IMR-90 (cell line): ENCODE results near the gene PARP6. TPM values are rescaled to one million over a fixed set of nuclear protein-coding genes. Genes with fewer than 3 reads are reported as not detected.

Experiments used
- ATAC-seq: fragments of 200-7000 bp; cut with Tn5 transposase; 2 replicates; pipeline ENCODE4 v1.9.1; 2020; ENCODE audit warnings: low read depth, mild to moderate bottlenecking, moderate library complexity
- BruUV-seq: library from RNA; stranded (reverse); fragments of 400-500 nt; replicated peaks from 2 replicates; lab custom pipeline; 2021; lab: Mats Ljungman, UMichigan
- CTCF ChIA-PET: fragments of 300-600 bp; formaldehyde crosslinking; extraction: SDS; loops from one replicate; lab custom pipeline; 2021; ENCODE audit warnings: antibody characterized with exemption; lab: Yijun Ruan, JAX
- POLR2A ChIA-PET: fragments of 300-600 bp; sonication (Branson Sonifier 250); formaldehyde crosslinking; loops from one replicate; lab custom pipeline; 2022; ENCODE audit warnings: antibody characterized with exemption; ENCODE audit not compliant: unreplicated experiment; lab: Charles Lee
- DNase-seq: peaks from one replicate; pipeline ENCODE4 v3.0.0; 2013
- H2AFZ ChIP-seq: replicated peaks from 2 replicates; pipeline ENCODE3; 2013; ENCODE audit warnings: low read length, mild to moderate bottlenecking; ENCODE audit not compliant: poor library complexity
- H2AK5ac ChIP-seq: 2 replicates; pipeline ENCODE4 v1.6.1; 2013; ENCODE audit warnings: low read depth, low read length, inconsistent platforms
- H2AK9ac ChIP-seq: replicated peaks from 2 replicates; pipeline ENCODE3; 2013; ENCODE audit warnings: mild to moderate bottlenecking, low read depth, low read length, moderate library complexity; ENCODE audit not compliant: poor library complexity
- H2BK120ac ChIP-seq: 2 replicates; pipeline ENCODE4 v1.6.1; 2013; ENCODE audit warnings: low read depth, low read length, inconsistent platforms
- H2BK15ac ChIP-seq: 3 replicates; pipeline ENCODE4 v1.6.1; 2013; ENCODE audit warnings: low read depth, low read length, inconsistent platforms
- H2BK20ac ChIP-seq: 2 replicates; pipeline ENCODE4 v1.6.1; 2013; ENCODE audit warnings: low read depth, mild to moderate bottlenecking, inconsistent platforms, low read length, moderate library complexity
- H2BK5ac ChIP-seq: 2 replicates; pipeline ENCODE4 v1.6.1; 2013; ENCODE audit warnings: mild to moderate bottlenecking, low read depth, low read length, inconsistent platforms; ENCODE audit not compliant: poor library complexity, severe bottlenecking
- H3K14ac ChIP-seq: replicated peaks from 2 replicates; pipeline ENCODE4 v1.6.1; 2013; ENCODE audit warnings: low read depth, low read length, inconsistent platforms
- H3K18ac ChIP-seq: 2 replicates; pipeline ENCODE4 v1.6.1; 2013; ENCODE audit warnings: low read depth, low read length, control low read depth
- H3K23ac ChIP-seq: 2 replicates; pipeline ENCODE4 v1.6.1; 2013; ENCODE audit warnings: low read depth, low read length, inconsistent platforms
- H3K27ac ChIP-seq: 2 replicates; pipeline ENCODE4 v1.5.1; 2013; ENCODE audit warnings: mild to moderate bottlenecking, control low read depth, low read length; ENCODE audit not compliant: insufficient read depth
- H3K27me3 ChIP-seq: 2 replicates; pipeline ENCODE4 v1.6.1; 2013; ENCODE audit warnings: low read length; ENCODE audit not compliant: control insufficient read depth, insufficient read depth
- H3K36me3 ChIP-seq: 2 replicates; pipeline ENCODE4 v1.6.1; 2013; ENCODE audit warnings: low read length, mixed read lengths; ENCODE audit not compliant: control insufficient read depth, insufficient read depth
- H3K4ac ChIP-seq: 2 replicates; pipeline ENCODE4 v1.6.1; 2013; ENCODE audit warnings: low read depth, low read length, inconsistent platforms
- H3K4me1 ChIP-seq: 2 replicates; pipeline ENCODE4 v1.6.1; 2013; ENCODE audit warnings: low read length, mixed read lengths; ENCODE audit not compliant: control insufficient read depth, insufficient read depth
- H3K4me2 ChIP-seq: 2 replicates; pipeline ENCODE4 v1.6.1; 2013; ENCODE audit warnings: low read depth, mild to moderate bottlenecking, control low read depth, low read length, moderate library complexity
- H3K4me3 ChIP-seq: 2 replicates; pipeline ENCODE4 v1.5.1; 2013; ENCODE audit warnings: low read depth, mild to moderate bottlenecking, control low read depth, low read length, moderate library complexity; ENCODE audit not compliant: insufficient read depth
- H3K56ac ChIP-seq: 2 replicates; pipeline ENCODE4 v1.6.1; 2013; ENCODE audit warnings: low read length, inconsistent platforms; ENCODE audit not compliant: insufficient read depth; ENCODE audit errors: extremely low read depth
- H3K79me1 ChIP-seq, 2 experiments: 2 replicates each; pipeline ENCODE4 v1.6.1; 2013; ENCODE audit warnings: low read length in 2 of 2, inconsistent platforms in 1 of 2, low read depth in 1 of 2
- H3K9ac ChIP-seq: 2 replicates; pipeline ENCODE4 v1.6.1; 2013; ENCODE audit warnings: low read depth, low read length, control low read depth
- H3K9me1 ChIP-seq: 2 replicates; pipeline ENCODE4 v1.6.1; 2013; ENCODE audit warnings: low read length, inconsistent platforms; ENCODE audit not compliant: insufficient read depth
- H3K9me3 ChIP-seq: 2 replicates; pipeline ENCODE4 v1.6.1; 2013; ENCODE audit warnings: low read length; ENCODE audit not compliant: control insufficient read depth, insufficient read depth
- H4K20me1 ChIP-seq: 2 replicates; pipeline ENCODE4 v1.6.1; 2013; ENCODE audit warnings: low read length, inconsistent platforms; ENCODE audit not compliant: insufficient read depth
- H4K5ac ChIP-seq: 2 replicates; pipeline ENCODE4 v1.6.1; 2013; ENCODE audit warnings: mild to moderate bottlenecking, low read depth, low read length, control low read depth
- H4K8ac ChIP-seq, 2 experiments: 2 replicates each; pipeline ENCODE4 v1.6.1; 2013; ENCODE audit warnings: low read depth in 2 of 2, low read length in 2 of 2, control low read depth in 1 of 2, inconsistent platforms in 1 of 2
- H4K91ac ChIP-seq: 2 replicates; pipeline ENCODE4 v1.6.1; 2013; ENCODE audit warnings: low read depth, low read length, inconsistent platforms; ENCODE audit not compliant: insufficient read depth
- BHLHE40 ChIP-seq: fragments of 150-350 bp; IDR thresholded peaks from 2 replicates; pipeline ENCODE4 v1.6.1; 2016; ENCODE audit warnings: mild to moderate bottlenecking, low read depth, low read length
- CHD1 ChIP-seq: IDR thresholded peaks from 2 replicates; pipeline ENCODE4 v1.6.1; 2012; ENCODE audit warnings: low read depth, low read length, improper control_type of control experiment
- CTCF ChIP-seq: conservative IDR thresholded peaks from 2 replicates; pipeline ENCODE4 v1.5.1; 2012; ENCODE audit warnings: mild to moderate bottlenecking, low read depth, low read length, improper control_type of control experiment
- ELK1 ChIP-seq: fragments of 150-350 bp; IDR thresholded peaks from 2 replicates; pipeline ENCODE4 v1.6.1; 2016; ENCODE audit warnings: low read depth, mild to moderate bottlenecking, low read length, moderate library complexity, borderline replicate concordance
- FOS ChIP-seq: fragments of 150-350 bp; IDR thresholded peaks from 2 replicates; pipeline ENCODE4 v1.6.1; 2016; ENCODE audit warnings: low read depth, low read length
- MAFK ChIP-seq: IDR thresholded peaks from 2 replicates; pipeline ENCODE4 v1.6.1; 2012; ENCODE audit warnings: low read depth, low read length, improper control_type of control experiment
- MAZ ChIP-seq: IDR thresholded peaks from 2 replicates; pipeline ENCODE4 v1.6.1; 2012; ENCODE audit warnings: low read depth, mild to moderate bottlenecking, low read length, improper control_type of control experiment, moderate library complexity, borderline replicate concordance
- MXI1 ChIP-seq: IDR thresholded peaks from 2 replicates; pipeline ENCODE4 v1.6.1; 2012; ENCODE audit warnings: low read depth, mild to moderate bottlenecking, low read length, moderate library complexity, borderline replicate concordance
- NFE2L2 ChIP-seq: fragments of 150-350 bp; IDR thresholded peaks from 2 replicates; pipeline ENCODE4 v1.6.1; 2016; ENCODE audit warnings: low read depth, mild to moderate bottlenecking, low read length
- POLR2A ChIP-seq: IDR thresholded peaks from 2 replicates; pipeline ENCODE4 v1.6.1; 2012; ENCODE audit warnings: mild to moderate bottlenecking, low read depth, low read length
- RAD21 ChIP-seq: IDR thresholded peaks from 2 replicates; pipeline ENCODE4 v1.6.1; 2012; ENCODE audit warnings: low read length, improper control_type of control experiment
- RFX5 ChIP-seq: IDR thresholded peaks from 2 replicates; pipeline ENCODE4 v1.8.0; 2012; ENCODE audit warnings: low read depth, mild to moderate bottlenecking, low read length, moderate library complexity
- SMC3 ChIP-seq: fragments of 150-350 bp; IDR thresholded peaks from 2 replicates; pipeline ENCODE4 v1.6.1; 2016; ENCODE audit warnings: low read depth, mild to moderate bottlenecking, antibody characterized with exemption, low read length, moderate library complexity
- USF2 ChIP-seq: fragments of 150-350 bp; IDR thresholded peaks from 2 replicates; pipeline ENCODE4 v1.6.1; 2017; ENCODE audit warnings: mild to moderate bottlenecking, antibody characterized with exemption, low read length, low read depth
- WGBS, 2 experiments: methylation state at CpG; one replicate each; pipeline versions ENCODE4 v1.1.5 to v1.1.7; 2013; ENCODE audit warnings: missing lambda C conversion rate in 2 of 2; ENCODE audit not compliant: insufficient read length in 1 of 2; ENCODE audit errors: extremely low coverage in 2 of 2; 5-methylcytosine and 5-hydroxymethylcytosine counted together
- dilution Hi-C: fragments of 300-500 bp; cut with HindIII; formaldehyde crosslinking; loops from one replicate; pipeline ENCODE4 v1.14.3; 2018; ENCODE audit warnings: low sequenced_read_pairs; ENCODE audit not compliant: unreplicated experiment
- in situ Hi-C: fragments of 300-500 bp; cut with MboI; formaldehyde crosslinking; loops from 3 replicates; pipeline ENCODE4 v1.14.3; 2019; ENCODE audit warnings: low sequenced_read_pairs, inconsistent platforms, mixed read lengths
- intact Hi-C: fragments of 100-400 bp; cut with micrococcal nuclease; formaldehyde crosslinking; loops from 2 replicates; pipeline ENCODE4 v1.10.0; 2022
- polyA plus RNA-seq, 3 experiments: library from polyadenylated mRNA; depleted of rRNA; stranded (reverse); fragments of >200 nt; gene quantifications; 2 replicates each; pipeline ENCODE4 v1.2.3, GENCODE V29; 2012; ENCODE audit warnings: low replicate concordance in 1 of 3
- total RNA-seq: library from RNA; depleted of rRNA; stranded (reverse); fragments of >200 nt; gene quantifications from 2 replicates; pipeline ENCODE4 v1.2.3, GENCODE V29; 2012

The PARP6 gene
- total and polyA plus RNA-seq, 2 of the 4 experiments (the other 2 are of a cell fraction): 13.4 to 45.1 TPM

GRCh38 chr15:72200395-72201237 lies 71.7 kb downstream of the PARP6 start:
- Histone ChIP-seq H3K4ac (no peak overlapping the region), H2BK15ac (no peak overlapping the region), H2BK20ac (no peak overlapping the region), H3K27me3 (no peaks in the 10 kb centered on the region), H3K14ac (no peak overlapping the region), H3K18ac (no peak overlapping the region), H3K56ac (no peak overlapping the region), H2AFZ (no peak overlapping the region), H3K4me3 (no peak overlapping the region), H2BK5ac (no peak overlapping the region), H3K36me3 (peaks cover 70% of the 10 kb centered on the region), H4K8ac (no peak overlapping the region), H2AK5ac (peak overlapping the region; percentile 15; the same call in 1 of the 2 replicates), H3K4me2 (no peak overlapping the region), H3K9me1 (0 out of 2 replicates have a peak, but pooled peaks cover 3% of the 10 kb centered on the region), H4K5ac (no peak overlapping the region), H4K20me1 (peaks cover 84% of the 10 kb centered on the region), H3K79me1 (peaks cover 25 to 56% of the 10 kb centered on the region in 2 experiments), H3K9ac (no peak overlapping the region), H3K27ac (no peak overlapping the region), H2BK120ac (no peak overlapping the region), H3K23ac (no peak overlapping the region), H3K4me1 (peaks cover 2% of the 10 kb centered on the region; the same call in 1 of the 2 replicates), H3K9me3 (no peaks in the 10 kb centered on the region), H2AK9ac (peak overlapping the region; percentile 23), H4K91ac (no peak overlapping the region)
- dilution Hi-C loops: no loop called here
- ChIA-PET POLR2A (interaction anchor here (0.6 kb wide), 3 partner anchors 27 to 39 kb away, joined by 3 to 7 read pairs (median 4); no protein-coding TSS in a partner anchor), CTCF (interaction anchor here (0.6 kb wide), 1 partner anchor 26 kb away, joined by 3 read pairs; no protein-coding TSS in a partner anchor)
- WGBS, 2 experiments: 75% methylated on average over 4 of the region's 15 CpGs; no CpG with 5 or more reads in 1 of the 2 experiments
- ATAC-seq: no peak
- no TSS peak for BruUV-seq
- in situ Hi-C loops: no loop called here
- intact Hi-C loops: no loop called here
- no peak for DNase-seq
- no peak for TF ChIP-seq POLR2A
- TF ChIP-seq BHLHE40: no peak
- TF ChIP-seq CTCF: no peak
- no peak for TF ChIP-seq RAD21
- TF ChIP-seq RFX5: no peak
- TF ChIP-seq CHD1: no peak
- no peak for TF ChIP-seq FOS
- TF ChIP-seq NFE2L2: no peak
- TF ChIP-seq ELK1: no peak
- no peak for TF ChIP-seq MXI1
- TF ChIP-seq SMC3: no peak
- no peak for TF ChIP-seq MAZ
- TF ChIP-seq MAFK: no peak
- TF ChIP-seq USF2: no peak
